ENCODE results near the gene CCDC61.

DNA sequence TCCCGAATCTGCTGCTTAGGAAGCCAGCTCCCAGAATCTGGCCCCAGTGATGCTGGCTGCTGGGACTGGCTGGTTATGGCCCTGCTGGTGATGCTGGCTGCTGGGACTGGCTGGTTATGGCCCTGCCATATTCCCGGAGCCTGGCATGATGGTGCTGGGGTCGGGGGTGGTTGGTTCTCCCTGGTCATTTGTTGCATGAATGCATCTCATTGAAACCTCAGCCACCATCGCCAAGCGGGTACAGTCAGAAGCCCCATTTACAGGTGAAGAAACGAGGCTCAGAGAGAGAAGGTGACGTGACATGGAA, 25.5 kb downstream of the CCDC61 start:
- TF ChIP-seq, protein P1, sequence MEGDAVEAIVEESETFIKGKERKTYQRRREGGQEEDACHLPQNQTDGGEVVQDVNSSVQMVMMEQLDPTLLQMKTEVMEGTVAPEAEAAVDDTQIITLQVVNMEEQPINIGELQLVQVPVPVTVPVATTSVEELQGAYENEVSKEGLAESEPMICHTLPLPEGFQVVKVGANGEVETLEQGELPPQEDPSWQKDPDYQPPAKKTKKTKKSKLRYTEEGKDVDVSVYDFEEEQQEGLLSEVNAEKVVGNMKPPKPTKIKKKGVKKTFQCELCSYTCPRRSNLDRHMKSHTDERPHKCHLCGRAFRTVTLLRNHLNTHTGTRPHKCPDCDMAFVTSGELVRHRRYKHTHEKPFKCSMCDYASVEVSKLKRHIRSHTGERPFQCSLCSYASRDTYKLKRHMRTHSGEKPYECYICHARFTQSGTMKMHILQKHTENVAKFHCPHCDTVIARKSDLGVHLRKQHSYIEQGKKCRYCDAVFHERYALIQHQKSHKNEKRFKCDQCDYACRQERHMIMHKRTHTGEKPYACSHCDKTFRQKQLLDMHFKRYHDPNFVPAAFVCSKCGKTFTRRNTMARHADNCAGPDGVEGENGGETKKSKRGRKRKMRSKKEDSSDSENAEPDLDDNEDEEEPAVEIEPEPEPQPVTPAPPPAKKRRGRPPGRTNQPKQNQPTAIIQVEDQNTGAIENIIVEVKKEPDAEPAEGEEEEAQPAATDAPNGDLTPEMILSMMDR (IDR thresholded peaks at IDR 0.05; ENCODE audit: low read length), result no peak
- TF ChIP-seq EZH2 (optimal IDR thresholded peaks at IDR 0.05; ENCODE audit: low read depth, low read length) (no peak), EZH2phosphoT487 (IDR thresholded peaks at IDR 0.05; ENCODE audit: low read length) (no peak)

Data from MM.1S (cell line).